Stimulated activated CD8-positive, alpha-beta memory T cell treated with anti-CD3 and anti-CD28 coated beads, Interleukin-7, amount 100 ng/mL, for 24 hours (primary cell): ENCODE measurements around the gene P2RX4.
"Not testable (repeated sequence)": the region's sequence is repeated elsewhere in the genome, so short reads cannot be mapped to it uniquely, and the experiment has no call there.

Source experiments
- DNase-seq: peaks from one replicate; pipeline ENCODE4 v3.0.0-alpha.2; 2020; ENCODE audit warnings: low read depth

P2RX4 gene

DNA sequence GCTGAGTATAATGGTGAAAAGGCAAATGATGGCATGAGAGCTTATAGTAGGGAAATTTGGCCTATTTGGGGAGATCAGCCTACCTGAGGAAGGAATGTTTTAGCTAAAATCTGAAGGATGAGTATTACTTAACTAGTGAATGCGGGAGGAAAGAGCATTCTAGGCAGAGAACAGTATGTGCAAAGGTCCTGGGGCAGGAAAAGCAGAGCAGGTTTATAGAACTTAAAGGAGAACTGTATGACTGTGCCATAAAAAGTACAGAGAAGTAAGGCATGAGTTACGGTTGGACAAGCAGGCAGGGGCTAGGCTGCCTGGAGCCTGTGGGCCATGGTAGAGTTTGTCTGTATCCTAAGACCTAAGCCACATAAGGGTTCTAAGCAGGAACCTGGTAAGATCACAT lies 21.7 kb upstream of the P2RX4 start:
- DNase-seq, result no peak

DNA sequence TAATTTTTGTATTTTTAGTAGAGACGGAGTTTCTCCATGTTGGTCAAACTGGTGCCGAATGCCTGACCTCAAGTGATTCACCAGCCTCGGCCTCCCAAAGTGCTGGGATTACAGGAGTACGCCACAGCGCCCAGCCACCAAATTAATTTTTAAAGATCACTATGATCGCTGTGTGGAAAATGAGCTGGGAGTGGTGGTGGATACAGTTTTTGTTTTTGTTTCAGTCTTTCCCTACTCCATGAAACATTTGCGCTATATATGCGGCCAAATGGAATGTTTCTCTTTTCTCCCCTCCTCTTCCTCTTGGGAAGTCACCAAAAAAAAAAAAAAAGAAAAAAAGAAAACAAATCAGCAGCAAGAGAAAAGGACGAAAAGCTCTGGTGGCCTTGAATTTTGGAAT lies 20.8 kb upstream of the P2RX4 start:
- no peak for DNase-seq

DNA sequence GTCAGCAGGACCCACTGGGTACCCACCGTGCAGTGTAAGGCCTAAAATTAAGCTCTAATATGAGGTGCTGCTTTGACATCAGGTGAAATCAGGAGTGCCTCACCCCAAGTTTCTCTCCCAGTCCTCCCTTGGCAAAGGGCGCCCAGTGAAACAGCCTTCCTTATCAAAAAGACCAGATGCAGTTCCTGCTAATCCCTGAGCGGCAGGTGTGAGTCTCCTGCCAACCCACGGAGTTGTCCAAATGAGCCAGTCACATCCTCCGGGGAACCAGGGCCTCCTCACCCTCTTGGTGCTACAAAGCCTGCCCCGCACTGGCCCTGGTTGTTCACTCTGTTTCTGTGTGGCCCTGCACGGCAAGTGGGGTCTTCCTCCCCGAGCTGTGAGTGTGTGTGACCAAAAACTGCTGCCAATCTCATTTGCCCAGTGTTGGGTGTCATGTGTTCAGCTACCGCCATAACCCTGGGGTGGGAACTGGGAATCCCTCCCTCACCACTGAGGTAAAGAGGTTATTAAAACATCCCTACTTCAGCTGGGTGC lies 20.2 kb upstream of the P2RX4 start:
- no peak for DNase-seq

- DNase-seq, result no peak
Observed at GRCh38 chr12:121190523-121191031, 19.4 kb upstream of the P2RX4 start.

GRCh38 chr12:121191151-121191550 lies 18.8 kb upstream of the P2RX4 start:
- DNase-seq, result no peak

DNA sequence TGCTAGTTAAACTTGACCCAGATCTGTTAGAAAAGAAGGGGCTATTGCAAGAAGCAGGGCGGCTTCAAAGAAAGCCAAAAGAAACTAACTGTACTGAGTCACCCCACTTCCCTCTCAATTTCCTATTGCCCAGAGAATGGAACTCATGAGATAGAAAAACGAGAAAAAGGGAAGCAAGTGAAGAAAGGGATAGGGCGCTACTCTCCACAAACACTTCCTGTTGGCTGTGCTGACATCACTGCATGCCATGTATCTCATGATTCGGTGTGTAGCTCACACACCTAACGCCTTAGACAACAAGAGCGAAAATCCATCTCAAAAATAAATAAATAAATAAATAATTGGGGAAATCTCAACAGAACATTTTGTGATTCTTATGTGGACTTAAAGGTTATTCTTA lies 13.0 kb upstream of the P2RX4 start:
- no peak for DNase-seq

DNA sequence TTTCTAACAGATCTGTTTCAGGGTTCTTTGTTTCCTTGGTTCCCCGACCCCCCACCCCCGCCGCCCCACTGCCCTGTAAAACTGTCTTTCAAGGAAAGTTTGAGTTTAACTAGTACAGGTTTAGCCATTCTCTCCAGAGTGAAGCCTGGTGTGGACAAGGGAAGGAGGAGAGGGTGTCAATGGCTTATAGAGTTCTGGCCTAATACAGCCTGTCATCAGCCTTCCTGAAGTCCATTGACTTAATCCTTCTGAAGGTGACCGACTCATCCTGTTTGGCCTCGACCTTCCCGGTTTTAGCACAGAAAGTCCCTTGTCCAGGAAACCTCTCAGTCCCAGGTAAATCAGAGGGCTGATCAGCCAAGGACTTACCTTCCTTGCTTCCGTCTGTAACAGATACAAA lies 11.0 kb upstream of the P2RX4 start:
- DNase-seq, result no peak

GRCh38 chr12:121201140-121201539 lies 8.8 kb upstream of the P2RX4 start:
- DNase-seq, result not testable (repeated sequence)

- no peak for DNase-seq
Observed at GRCh38 chr12:121202407-121203355, 7.2 kb upstream of the P2RX4 start.

GRCh38 chr12:121203482-121203881 lies 6.4 kb upstream of the P2RX4 start:
- no peak for DNase-seq

DNA sequence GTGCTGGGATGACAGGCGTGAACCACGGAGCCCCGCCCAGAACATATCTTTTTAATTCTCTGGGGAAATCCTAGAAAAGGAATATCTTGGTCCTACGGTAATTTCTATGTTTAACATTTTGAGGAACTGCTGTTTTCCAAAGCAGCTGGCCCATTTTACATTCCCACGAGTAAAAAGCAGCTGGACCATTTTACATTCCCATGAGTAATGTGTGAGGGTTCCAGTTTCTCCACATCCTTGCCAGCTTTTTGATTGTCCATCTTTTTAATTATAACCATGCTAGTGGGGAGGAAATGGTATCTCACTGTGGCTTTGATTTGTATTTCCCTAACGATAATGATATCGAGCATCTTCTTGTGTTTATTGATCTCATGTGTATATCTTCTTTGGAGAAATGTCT lies 4.4 kb upstream of the P2RX4 start:
- DNase-seq, result no peak

DNA sequence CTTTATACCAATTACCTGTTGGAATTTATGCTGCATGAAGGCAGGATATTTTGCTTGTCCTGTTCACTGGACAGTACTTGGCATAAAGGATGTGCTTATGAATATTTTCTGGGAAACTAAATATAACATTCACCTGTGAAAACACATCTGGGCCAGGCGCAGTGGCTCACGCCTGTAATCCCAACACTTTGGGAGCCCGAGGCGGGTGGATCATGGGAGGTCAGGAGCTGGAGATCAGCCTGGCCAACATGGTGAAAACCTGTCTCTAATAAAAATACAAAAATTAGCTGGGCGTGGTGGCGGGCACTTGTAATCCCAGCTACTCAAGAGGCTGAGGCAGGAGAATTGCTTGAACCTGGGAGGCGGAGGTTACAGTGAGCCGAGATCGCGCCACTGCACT lies 1.4 kb upstream of the P2RX4 start:
- DNase-seq, result not testable (repeated sequence)

DNA sequence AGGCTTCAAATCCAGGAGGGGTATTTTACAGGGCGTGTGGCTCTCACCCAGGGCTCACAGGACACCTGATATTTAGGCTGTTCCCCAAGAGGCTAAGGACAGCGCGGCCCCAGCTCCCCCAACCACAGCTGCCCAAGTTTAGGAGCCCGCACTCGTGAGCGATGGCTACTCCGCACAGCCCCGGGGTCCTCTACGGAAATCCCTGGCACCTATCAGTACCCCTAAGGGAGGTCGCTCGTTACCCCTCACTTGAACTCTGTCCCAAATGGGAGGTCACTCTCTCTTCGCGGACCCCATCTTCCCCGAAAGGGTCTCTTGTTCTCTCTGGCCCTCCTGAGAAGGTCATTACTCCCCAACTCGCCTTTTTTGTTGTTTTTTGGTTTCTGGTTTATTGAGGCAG lies 708 bp upstream of the P2RX4 start:
- DNase-seq, result no peak

DNA sequence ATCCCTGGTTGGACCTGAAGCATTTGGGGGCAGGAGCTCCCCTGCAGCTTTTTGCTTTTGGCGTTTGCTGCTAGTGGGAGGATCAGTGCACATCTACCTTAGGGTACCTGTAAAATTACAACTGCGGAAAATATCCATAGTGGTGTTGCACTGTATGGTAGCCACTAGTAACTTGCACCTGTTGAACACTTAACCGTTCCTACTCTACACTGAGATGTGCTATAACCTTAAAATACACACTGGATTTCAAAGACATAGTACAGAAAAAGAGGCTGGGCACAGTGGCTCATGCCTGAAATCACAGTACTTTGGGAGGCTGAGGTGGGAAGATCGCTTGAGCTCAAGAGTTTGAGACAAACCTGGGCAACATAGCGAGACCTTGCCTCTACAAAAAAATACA lies 2.9 kb downstream of the P2RX4 start:
- DNase-seq, result no peak

DNA sequence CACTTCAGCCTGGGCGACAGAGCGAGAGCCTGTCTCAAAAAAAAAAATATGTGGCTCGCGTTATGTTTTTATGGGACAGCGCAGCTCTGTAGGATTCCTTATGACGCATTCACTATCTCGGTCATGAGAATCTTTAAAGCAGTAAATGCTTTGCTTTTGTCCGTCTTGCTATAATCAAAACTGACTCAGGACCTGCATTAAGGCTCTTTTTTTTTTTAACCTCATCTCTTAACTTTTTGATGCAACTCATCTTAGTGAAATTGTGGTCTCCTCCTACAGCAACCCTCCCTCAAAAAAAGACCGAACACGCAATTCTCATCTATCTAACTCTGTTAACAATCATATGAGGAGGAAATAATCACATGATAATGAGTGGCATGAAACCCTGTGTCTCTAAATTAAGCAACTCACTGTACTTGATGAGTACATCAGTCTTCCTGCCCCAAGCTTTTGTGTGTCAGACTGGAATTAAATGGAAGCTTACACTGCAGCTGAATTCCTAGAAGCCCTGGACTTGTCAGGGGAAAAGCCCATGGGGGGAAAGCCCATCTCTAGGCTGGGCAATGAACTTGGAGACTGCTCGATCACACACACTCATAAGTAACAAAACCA lies 4.3 kb downstream of the P2RX4 start:
- no peak for DNase-seq

- DNase-seq, result no peak
Observed at GRCh38 chr12:121214855-121215745, 5.2 kb downstream of the P2RX4 start.

- no peak for DNase-seq
Observed at GRCh38 chr12:121216102-121216501, 6.2 kb downstream of the P2RX4 start.

- no peak for DNase-seq
Observed at GRCh38 chr12:121217063-121217462, 7.1 kb downstream of the P2RX4 start.

DNA sequence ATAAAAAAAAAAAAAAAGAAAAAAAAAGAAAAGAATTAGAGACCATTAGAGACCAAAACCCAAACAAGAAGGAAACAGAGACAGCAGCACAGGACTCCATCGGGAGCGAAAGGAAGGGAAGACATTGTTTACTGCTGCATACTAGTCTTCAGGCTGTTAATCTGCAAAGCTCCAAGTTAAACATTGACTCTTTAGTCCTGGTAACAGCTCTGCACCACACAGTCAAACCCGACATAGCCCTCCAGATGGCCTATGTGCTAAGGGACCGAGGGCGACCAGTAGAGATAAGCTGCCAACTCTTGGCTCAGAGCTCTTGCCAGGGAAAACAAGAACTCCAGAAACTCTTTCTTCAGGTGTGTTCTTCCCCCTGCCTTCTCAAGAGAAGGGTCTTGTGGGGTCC lies 7.8 kb downstream of the P2RX4 start:
- DNase-seq, result no peak

- DNase-seq, result no peak
Observed at GRCh38 chr12:121218588-121219352, 8.8 kb downstream of the P2RX4 start.

DNA sequence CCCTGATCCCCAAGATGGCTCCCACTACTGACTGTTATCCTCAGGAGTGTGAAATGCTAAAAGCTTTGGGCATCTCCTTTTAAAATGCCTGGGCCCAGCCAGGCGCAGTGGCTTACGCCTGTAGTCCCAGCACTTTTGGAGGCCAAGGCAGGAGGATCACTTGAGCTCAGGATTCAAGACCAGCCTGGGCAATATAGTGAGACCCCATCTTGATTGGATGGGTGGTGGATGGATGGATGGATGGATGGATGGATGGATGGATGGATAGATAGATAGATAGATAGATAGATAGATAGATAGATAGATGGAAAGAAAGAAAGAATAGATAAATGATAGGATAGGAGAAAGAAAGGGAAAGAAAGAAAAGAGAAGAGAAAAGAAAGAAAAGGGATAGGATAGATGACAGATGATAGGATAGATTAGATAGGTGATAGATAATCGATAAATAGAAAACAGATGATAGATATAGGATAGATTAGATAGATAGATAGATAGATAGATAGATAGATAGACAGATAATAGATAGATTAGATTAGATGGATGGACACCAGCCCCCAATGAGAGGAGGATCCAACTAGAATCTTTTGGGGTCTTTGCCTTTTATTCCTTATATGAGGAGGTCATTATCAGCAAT lies 9.5 kb downstream of the P2RX4 start:
- DNase-seq, result no peak
